Stimulated activated CD4-positive, alpha-beta T cell treated with anti-CD3 and anti-CD28 coated beads, Interleukin-2, amount 100 ng/mL, for 4 hours (primary cell): Measurements from ENCODE around the gene HOGA1.
"Not testable (repeated sequence)": the region's sequence is repeated elsewhere in the genome, so short reads cannot be mapped to it uniquely, and the experiment has no call there.

Experiments used
- DNase-seq: peaks from one replicate; pipeline ENCODE4 v3.0.0-alpha.2; 2020; ENCODE audit warnings: low read depth

The HOGA1 gene

GRCh38 chr10:97611473-97611872, 27.3 kb downstream of the HOGA1 start:
- DNase-seq = no peak

DNA sequence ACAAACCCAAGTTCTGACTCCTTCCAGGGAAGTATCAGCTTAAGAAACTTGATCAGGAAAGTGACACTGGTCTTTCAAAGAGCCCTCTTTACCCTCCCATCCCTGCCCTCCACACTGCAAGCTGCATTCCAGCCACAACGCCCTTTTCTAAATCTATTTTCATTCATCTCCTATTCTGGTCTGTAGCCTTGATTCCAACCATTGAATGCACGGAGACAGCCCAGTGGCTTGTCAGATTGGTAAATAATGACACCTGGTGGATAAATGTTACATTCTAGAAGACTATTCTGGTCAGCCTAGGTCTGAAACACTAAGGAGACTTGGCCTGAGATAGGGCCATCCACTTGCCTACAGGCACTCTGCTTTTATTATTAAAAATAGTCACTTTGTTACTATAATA, 28.2 kb downstream of the HOGA1 start:
- no peak for DNase-seq

DNA sequence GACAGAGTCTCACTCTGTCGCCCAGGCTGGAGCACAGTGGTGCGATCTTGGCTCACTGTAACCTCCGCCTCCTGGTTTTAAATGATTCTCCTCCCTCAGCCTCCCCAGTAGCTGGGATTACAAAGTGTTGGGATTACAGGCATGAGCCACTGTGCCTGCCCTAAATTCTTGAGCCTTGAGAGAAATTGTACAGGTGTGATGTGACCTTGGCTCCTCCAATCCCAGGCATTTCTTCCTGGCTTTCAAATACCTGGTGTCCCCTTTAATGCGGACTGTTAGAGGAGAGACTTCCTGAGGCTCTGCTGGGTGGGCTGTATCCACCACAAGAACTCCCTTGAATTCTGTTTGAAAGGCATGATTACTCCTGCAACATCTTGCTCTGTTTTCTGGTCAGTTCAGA, 34.1 kb downstream of the HOGA1 start:
- no peak for DNase-seq

- no peak for DNase-seq
Measured at GRCh38 chr10:97618733-97619132, 34.5 kb downstream of the HOGA1 start.

GRCh38 chr10:97623277-97623676, 39.1 kb downstream of the HOGA1 start:
- DNase-seq = no peak

- no peak for DNase-seq
Measured at GRCh38 chr10:97627731-97628130, 43.5 kb downstream of the HOGA1 start.

DNA sequence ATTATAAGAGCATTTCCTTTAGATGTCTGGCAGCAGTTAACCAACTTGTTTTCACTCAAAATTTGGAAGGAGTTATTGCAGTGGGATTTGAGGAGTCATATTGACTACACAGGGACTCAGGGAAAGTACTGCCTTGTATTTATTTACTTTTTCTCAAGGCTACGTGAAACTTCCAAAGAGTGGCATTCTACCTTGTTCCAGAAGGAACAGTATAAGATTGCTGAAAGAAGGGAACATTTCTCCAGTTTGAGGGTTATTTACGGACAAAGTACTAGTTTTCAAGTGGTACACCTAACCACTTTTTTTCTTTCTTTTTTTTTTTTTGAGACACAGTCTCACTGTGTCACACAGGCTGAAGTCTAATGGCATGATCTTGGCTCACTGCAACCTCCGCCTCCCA, 44.0 kb downstream of the HOGA1 start:
- no peak for DNase-seq

DNA sequence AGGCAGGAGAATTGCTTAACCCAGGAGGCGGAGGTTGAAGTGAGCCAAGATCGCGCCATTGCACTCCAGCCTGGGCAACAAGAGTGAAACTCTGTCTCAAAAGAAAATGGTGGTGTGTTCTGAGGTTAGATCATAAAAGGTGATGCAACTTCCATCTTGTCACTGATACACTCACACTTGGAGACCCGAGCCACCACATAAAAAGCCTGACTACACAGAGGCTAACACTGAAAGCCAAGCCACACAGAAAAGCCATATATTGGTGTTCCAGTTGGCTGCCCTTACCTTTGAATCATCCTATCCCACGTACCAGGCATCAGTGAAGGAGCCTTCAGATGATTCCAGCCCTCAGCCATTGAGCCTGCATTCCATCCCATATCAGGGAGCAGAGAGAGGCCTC, 45.1 kb downstream of the HOGA1 start:
- no peak for DNase-seq

DNA sequence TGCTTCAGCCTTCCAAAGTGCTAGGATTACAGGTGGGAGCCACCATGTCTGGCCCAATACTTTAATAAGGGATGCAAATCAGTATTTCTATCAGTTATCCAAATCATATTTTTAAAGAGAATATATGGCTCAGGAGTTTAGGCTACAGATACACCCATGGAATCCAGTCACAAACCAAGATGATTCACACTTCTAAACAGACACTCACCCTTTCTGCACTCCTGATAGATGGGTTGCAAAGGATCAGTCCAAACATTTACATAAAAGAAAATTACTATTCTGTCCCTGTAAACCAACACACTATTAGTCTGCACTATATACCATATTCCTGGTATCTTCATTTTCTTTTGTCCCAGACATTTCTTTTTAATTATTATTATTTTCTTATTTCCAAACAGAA, 46.9 kb downstream of the HOGA1 start:
- no peak for DNase-seq

GRCh38 chr10:97632949-97633884, 49.0 kb downstream of the HOGA1 start, which contains the start of gene MORN4:
TSS of gene MORN4 (minus strand) at chr10:97633500. CDS start at chr10:97619653, 13,847 bp downstream.
- peak; percentile 79 for DNase-seq

GRCh38 chr10:97633921-97634320, 49.7 kb downstream of the HOGA1 start:
- no peak for DNase-seq

DNA sequence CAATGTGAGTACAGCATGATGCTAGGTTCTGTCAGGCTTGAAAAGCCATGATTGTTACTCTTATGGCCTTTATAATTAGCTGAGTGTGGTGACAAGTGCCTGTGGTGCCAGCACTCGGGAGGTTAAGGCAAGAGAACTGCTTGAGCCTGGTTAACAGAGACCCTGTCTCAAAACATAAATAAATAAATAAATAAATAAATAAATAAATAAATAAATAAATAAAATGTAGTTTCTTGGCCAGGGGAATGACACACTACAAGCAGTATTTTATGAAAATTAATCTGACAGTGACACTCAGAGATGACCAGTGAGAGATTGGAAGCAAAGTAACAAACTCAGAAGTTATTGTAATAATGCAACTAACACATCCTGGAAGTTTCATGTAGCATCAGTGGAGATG, 51.4 kb downstream of the HOGA1 start:
- DNase-seq = no peak

- not testable (repeated sequence) for DNase-seq
Measured at GRCh38 chr10:97639090-97639489, 54.9 kb downstream of the HOGA1 start.

GRCh38 chr10:97640174-97640867, 56.1 kb downstream of the HOGA1 start, which contains the start of gene PI4K2A:
TSS of gene PI4K2A (plus strand) at chr10:97640671. CDS start at chr10:97640743, 72 bp downstream.
- DNase-seq = peak; percentile 99

- no peak for DNase-seq
Measured at GRCh38 chr10:97640868-97641811, 57.0 kb downstream of the HOGA1 start.

DNA sequence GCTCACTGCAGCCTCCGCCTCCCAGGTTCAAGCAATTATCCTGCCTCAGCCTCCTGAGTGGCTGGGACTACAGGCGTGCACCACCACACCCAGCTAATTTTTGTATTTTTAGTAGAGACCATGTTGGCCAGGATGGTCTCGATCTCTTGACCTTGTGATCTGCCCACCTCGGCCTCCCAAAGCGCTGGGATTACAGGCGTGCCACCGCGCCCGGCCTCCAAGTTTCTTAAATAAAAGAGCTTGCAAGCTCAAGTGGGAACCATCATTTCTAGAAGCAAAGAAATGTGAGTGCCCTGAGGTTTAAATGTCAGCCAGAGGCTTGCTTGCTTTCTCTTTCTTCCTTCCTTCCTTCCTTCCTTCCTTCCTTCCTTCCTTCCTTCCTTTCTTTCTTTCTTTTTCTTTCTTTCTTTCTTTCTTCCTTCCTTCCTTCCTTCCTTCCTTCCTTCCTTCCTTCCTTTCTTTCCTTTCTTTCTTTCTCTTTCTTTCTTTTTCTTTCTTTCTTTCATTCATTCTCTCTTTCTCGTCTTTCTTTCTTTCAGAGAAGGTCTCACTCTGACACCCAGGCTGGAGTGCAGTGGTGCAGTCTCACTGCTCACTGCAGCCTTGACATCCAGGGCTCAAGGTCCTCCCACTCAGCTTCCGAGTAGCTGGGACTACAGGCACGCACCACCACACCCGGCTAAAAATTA, 58.4 kb downstream of the HOGA1 start:
- DNase-seq = not testable (repeated sequence)

DNA sequence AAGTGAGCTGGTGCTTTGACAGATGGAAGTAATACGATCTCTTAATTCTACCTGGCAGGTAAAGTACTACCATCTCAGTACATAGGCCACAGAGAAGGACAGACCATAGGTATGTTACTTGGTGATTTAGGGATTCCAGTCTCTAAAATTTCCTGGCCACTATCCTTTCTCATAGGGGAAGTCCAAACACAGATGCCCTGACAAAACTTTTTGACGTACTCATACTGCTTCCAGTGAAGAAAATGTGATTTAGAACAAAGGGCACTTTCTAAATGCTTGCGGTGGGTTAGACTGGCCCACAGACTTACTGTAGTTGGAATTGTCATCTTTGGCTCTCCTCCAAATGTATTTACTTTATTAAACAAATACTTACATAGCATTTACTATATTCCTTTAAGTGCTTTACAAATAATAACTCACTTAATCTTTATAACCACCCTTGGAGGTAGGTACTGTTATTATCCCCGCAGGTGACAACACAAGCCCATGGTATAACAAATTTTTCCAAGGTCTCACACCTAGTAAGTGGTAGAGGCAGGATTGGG, 59.3 kb downstream of the HOGA1 start:
- no peak for DNase-seq

- DNase-seq = no peak
Measured at GRCh38 chr10:97644936-97645335, 60.7 kb downstream of the HOGA1 start.

DNA sequence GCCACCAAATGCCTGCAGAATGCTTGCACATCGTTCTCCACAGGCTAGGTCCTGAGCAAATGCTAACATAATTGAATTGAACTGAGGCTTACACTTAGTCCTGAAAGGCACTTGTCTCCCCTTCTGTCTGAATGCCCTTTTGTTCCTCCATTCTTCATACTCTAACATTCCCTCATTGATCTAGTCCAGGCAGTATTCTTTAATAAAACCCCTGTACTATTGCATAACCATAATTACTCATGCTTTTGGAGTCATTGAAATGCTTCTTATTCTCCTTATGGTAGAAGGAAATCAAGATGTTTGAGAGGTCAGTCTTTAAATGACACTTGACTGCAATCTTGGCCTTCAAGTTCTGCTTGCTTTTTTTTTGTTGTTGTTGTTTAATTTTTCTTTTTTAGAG, 63.4 kb downstream of the HOGA1 start:
- no peak for DNase-seq

DNA sequence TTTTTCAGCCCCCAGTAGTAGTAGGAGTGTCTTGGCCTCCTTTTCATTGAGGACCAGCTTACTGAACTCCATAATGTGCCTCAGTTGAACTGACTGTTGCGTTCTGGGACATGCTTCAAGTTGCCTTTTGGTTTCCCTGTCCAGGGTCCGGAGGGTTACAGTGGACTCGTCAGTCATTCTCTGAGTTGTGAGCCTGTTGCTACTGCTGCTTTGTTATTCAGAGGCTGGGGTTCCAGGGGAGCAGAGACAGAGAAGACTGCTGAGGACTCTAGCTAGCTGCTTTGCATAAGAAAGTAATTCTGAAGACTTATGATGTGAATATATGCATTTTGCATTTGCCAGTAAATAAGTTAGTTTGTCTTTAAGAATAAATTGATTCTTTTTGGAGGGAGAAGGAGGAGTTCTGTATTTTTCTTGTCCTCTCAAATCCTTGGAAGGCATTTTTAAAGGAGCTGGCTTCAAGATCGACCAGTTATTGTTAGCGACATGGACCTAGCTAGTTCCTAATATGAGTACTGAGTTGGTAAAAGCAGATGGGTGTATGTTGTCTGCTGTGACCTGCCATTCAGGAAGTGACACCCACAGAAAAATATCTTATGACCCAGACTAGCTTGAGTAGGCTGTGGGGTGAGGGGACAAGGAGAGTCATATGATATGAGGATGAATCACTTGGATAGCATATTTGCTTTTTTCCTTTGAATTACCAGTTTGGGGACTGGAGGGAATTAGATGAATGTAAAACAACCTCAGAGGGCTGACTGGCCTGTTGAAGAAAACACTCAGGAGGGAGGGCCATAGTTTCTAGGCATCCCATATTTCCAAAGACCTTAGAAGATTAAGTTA, 64.6 kb downstream of the HOGA1 start:
- DNase-seq = peak; percentile 29
